ENCODE data around the gene SH3BP4. TPM values are rescaled to one million over a fixed set of nuclear protein-coding genes. Genes with fewer than 3 reads are reported as not detected.

The SH3BP4 gene
- total and polyA plus RNA-seq, 2 donors (not counting 1 experiment from before 2014, with no cell fraction given): 1.00 to 1.3 TPM

GRCh38 chr2:235098736-235099494, 147.1 kb downstream of the SH3BP4 start:
- ChIA-PET POLR2A (no interaction called here), CTCF (interaction anchor here (1.0 kb wide), 1 partner anchor 18 kb away, joined by 3 read pairs; no protein-coding TSS in a partner anchor)
- no peak overlapping the region for H3K9ac ChIP-seq (ENCODE audit: low read length)
- no peaks in the 10 kb centered on the region for H3K4me1 Mint-ChIP-seq
- no peak overlapping the region for H2AFZ ChIP-seq (ENCODE audit: insufficient read depth, low read depth, low read length, poor library complexity, severe bottlenecking)
- no peaks in the 10 kb centered on the region for H3K9me3 Mint-ChIP-seq (ENCODE audit: insufficient read depth)
- H3K27me3 ChIP-seq (replicated peaks in 1 of 4; ENCODE audit: control extremely low read depth in 1 of 4, control insufficient read depth in 3 of 4, insufficient read depth in 4 of 4, low read length in 3 of 4): peaks cover 0 to 7% (median 0%) of the 10 kb centered on the region in 4 experiments
- intact Hi-C loops (cut with micrococcal nuclease): no loop called here
- no peak for DNase-seq
- ATAC-seq (ENCODE audit: low read depth): no peak
- no peak overlapping the region for H3K27ac Mint-ChIP-seq
- H3K36me3 ChIP-seq (replicated peaks in 1 of 2; ENCODE audit: control extremely low read depth in 1 of 2, control insufficient read depth in 1 of 2, extremely low read depth in 1 of 2, insufficient read depth in 2 of 2, low read length in 1 of 2): no peaks in the 10 kb centered on the region
- H4K20me1 ChIP-seq (ENCODE audit: control insufficient read depth, insufficient read depth, low read length, poor library complexity, severe bottlenecking): no peaks in the 10 kb centered on the region
- H3K27me3 Mint-ChIP-seq: peaks cover 19% of the 10 kb centered on the region
- H3K27ac ChIP-seq (ENCODE audit: low read length in 2 of 2): no peak overlapping the region
- no peak overlapping the region for H3K4me3 ChIP-seq (ENCODE audit: control extremely low read depth in 1 of 5, extremely low read depth in 1 of 5, insufficient read depth in 1 of 5, low read depth in 2 of 5, low read length in 4 of 5)
- no peak overlapping the region for H3K4me2 ChIP-seq (replicated peaks; ENCODE audit: low read depth, low read length, poor library complexity, severe bottlenecking)
- no peaks in the 10 kb centered on the region for H3K9me3 ChIP-seq (ENCODE audit: control extremely low read depth in 1 of 3, control insufficient read depth in 2 of 3, insufficient read depth in 1 of 3, low read length in 2 of 3)
- H3K4me1 ChIP-seq (ENCODE audit: control insufficient read depth in 2 of 2, insufficient read depth in 2 of 2, low read length in 2 of 2): no peaks in the 10 kb centered on the region
- H3K79me2 ChIP-seq (ENCODE audit: control insufficient read depth, insufficient read depth, low read length): no peaks in the 10 kb centered on the region
- no peak overlapping the region for H3K4me3 Mint-ChIP-seq
- WGBS (ENCODE audit: insufficient coverage): 100% methylated on average over 2 of the region's 9 CpGs
- TF ChIP-seq, protein P1, sequence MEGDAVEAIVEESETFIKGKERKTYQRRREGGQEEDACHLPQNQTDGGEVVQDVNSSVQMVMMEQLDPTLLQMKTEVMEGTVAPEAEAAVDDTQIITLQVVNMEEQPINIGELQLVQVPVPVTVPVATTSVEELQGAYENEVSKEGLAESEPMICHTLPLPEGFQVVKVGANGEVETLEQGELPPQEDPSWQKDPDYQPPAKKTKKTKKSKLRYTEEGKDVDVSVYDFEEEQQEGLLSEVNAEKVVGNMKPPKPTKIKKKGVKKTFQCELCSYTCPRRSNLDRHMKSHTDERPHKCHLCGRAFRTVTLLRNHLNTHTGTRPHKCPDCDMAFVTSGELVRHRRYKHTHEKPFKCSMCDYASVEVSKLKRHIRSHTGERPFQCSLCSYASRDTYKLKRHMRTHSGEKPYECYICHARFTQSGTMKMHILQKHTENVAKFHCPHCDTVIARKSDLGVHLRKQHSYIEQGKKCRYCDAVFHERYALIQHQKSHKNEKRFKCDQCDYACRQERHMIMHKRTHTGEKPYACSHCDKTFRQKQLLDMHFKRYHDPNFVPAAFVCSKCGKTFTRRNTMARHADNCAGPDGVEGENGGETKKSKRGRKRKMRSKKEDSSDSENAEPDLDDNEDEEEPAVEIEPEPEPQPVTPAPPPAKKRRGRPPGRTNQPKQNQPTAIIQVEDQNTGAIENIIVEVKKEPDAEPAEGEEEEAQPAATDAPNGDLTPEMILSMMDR (IDR thresholded peaks at IDR 0.05): no peak
- TF ChIP-seq EZH2 (IDR thresholded peaks at IDR 0.05; ENCODE audit: borderline replicate concordance, insufficient read depth, low read depth, low read length, poor library complexity, severe bottlenecking): no peak

GRCh38 chr2:235102896-235103295, 151.1 kb downstream of the SH3BP4 start:
- H3K9me3 Mint-ChIP-seq (ENCODE audit: insufficient read depth): no peaks in the 10 kb centered on the region
- H2AFZ ChIP-seq (ENCODE audit: insufficient read depth, low read depth, low read length, poor library complexity, severe bottlenecking): no peak overlapping the region
- H3K4me1 ChIP-seq (ENCODE audit: control insufficient read depth in 2 of 2, insufficient read depth in 2 of 2, low read length in 2 of 2): no peaks in the 10 kb centered on the region
- H3K27me3 ChIP-seq (replicated peaks in 1 of 4; ENCODE audit: control extremely low read depth in 1 of 4, control insufficient read depth in 3 of 4, insufficient read depth in 4 of 4, low read length in 3 of 4): peaks cover 0 to 11% (median 0%) of the 10 kb centered on the region in 4 experiments
- no peaks in the 10 kb centered on the region for H3K27me3 Mint-ChIP-seq
- H3K4me2 ChIP-seq (replicated peaks; ENCODE audit: low read depth, low read length, poor library complexity, severe bottlenecking): no peak overlapping the region
- H3K36me3 ChIP-seq (replicated peaks in 1 of 2; ENCODE audit: control extremely low read depth in 1 of 2, control insufficient read depth in 1 of 2, extremely low read depth in 1 of 2, insufficient read depth in 2 of 2, low read length in 1 of 2): no peaks in the 10 kb centered on the region
- H3K27ac Mint-ChIP-seq: no peak overlapping the region
- H3K4me3 ChIP-seq (ENCODE audit: control extremely low read depth in 1 of 5, extremely low read depth in 1 of 5, insufficient read depth in 1 of 5, low read depth in 2 of 5, low read length in 4 of 5): no peak overlapping the region
- no peaks in the 10 kb centered on the region for H3K4me1 Mint-ChIP-seq
- TF ChIP-seq EZH2 (IDR thresholded peaks at IDR 0.05; ENCODE audit: borderline replicate concordance, insufficient read depth, low read depth, low read length, poor library complexity, severe bottlenecking): no peak
- TF ChIP-seq, protein P1 (IDR thresholded peaks at IDR 0.05): no peak
- intact Hi-C loops (cut with micrococcal nuclease): no loop called here
- POLR2A ChIA-PET: no interaction called here
- 93% methylated on average over 9 of the region's 9 CpGs for WGBS (ENCODE audit: insufficient coverage)
- H3K9me3 ChIP-seq (ENCODE audit: control extremely low read depth in 1 of 3, control insufficient read depth in 2 of 3, insufficient read depth in 1 of 3, low read length in 2 of 3): peaks cover 0 to 3% (median 0%) of the 10 kb centered on the region in 3 donors
- DNase-seq (no peak), ATAC-seq (ENCODE audit: low read depth) (no peak)
- H3K79me2 ChIP-seq (ENCODE audit: control insufficient read depth, insufficient read depth, low read length): no peaks in the 10 kb centered on the region
- H3K27ac ChIP-seq (ENCODE audit: low read length in 2 of 2): no peak overlapping the region
- no peak overlapping the region for H3K9ac ChIP-seq (ENCODE audit: low read length)
- H3K4me3 Mint-ChIP-seq: no peak overlapping the region
- CTCF ChIA-PET: no interaction called here
- no peaks in the 10 kb centered on the region for H4K20me1 ChIP-seq (ENCODE audit: control insufficient read depth, insufficient read depth, low read length, poor library complexity, severe bottlenecking)
